PC-3 (cell line): ENCODE data around the gene NOX3. TPM values are rescaled to one million over a fixed set of nuclear protein-coding genes. Genes with fewer than 3 reads are reported as not detected.

ENCODE experiments used
- ATAC-seq: fragments of 200-7000 bp; cut with Tn5 transposase; 2 replicates; pipeline ENCODE4 v1.9.1; 2020; ENCODE audit warnings: mild to moderate bottlenecking, moderate library complexity
- BruUV-seq: library from RNA; stranded (reverse); fragments of 400-500 nt; replicated peaks from 2 replicates; lab custom pipeline; 2021; lab: Mats Ljungman, UMichigan
- CTCF ChIA-PET: fragments of 300-600 bp; sonication (Branson Sonifier 250); formaldehyde crosslinking; loops from one replicate; lab custom pipeline; 2022; ENCODE audit warnings: antibody characterized with exemption; lab: Charles Lee
- POLR2A ChIA-PET: fragments of 300-600 bp; sonication (Branson Sonifier 250); formaldehyde crosslinking; loops from one replicate; lab custom pipeline; 2022; ENCODE audit warnings: antibody characterized with exemption; ENCODE audit not compliant: unreplicated experiment; lab: Charles Lee
- DNase-seq: peaks from one replicate; pipeline ENCODE4 v3.0.0-alpha.2; 2015
- H2AFZ ChIP-seq: fragments of 300-600 bp; sonication (generic); 2 replicates; pipeline ENCODE4 v1.6.0; 2016; ENCODE audit warnings: antibody characterized with exemption, low read length
- H3F3A ChIP-seq: fragments of 300-600 bp; sonication (generic); one replicate; pipeline ENCODE4 v1.6.0; 2017; ENCODE audit warnings: antibody characterized with exemption, low read length, control low read depth, mild to moderate bottlenecking; ENCODE audit not compliant: unreplicated experiment
- H3K27ac ChIP-seq: fragments of 300-600 bp; sonication (generic); 2 replicates; pipeline ENCODE4 v1.5.1; 2016; ENCODE audit warnings: mild to moderate bottlenecking, low read length
- H3K27me3 ChIP-seq: fragments of 300-600 bp; sonication (generic); 2 replicates; pipeline ENCODE4 v1.6.1; 2016; ENCODE audit warnings: low read length, mixed read lengths
- H3K36me3 ChIP-seq: fragments of 300-600 bp; sonication (generic); 2 replicates; pipeline ENCODE4 v1.6.1; 2016; ENCODE audit warnings: low read depth, mixed run types, low read length, mixed read lengths
- H3K4me1 ChIP-seq: fragments of 300-600 bp; sonication (generic); 2 replicates; pipeline ENCODE4 v1.5.1; 2016; ENCODE audit warnings: low read length; ENCODE audit not compliant: insufficient read depth
- H3K4me2 ChIP-seq: fragments of 300-600 bp; sonication (generic); 2 replicates; pipeline ENCODE4 v1.6.0; 2016; ENCODE audit warnings: low read length
- H3K4me3 ChIP-seq: fragments of 300-600 bp; sonication (generic); 2 replicates; pipeline ENCODE4 v1.5.1; 2016; ENCODE audit warnings: mild to moderate bottlenecking, low read length, mixed read lengths
- H3K79me2 ChIP-seq: fragments of 300-600 bp; sonication (generic); 2 replicates; pipeline ENCODE4 v1.6.1; 2017; ENCODE audit warnings: low read length, mixed read lengths
- H3K9ac ChIP-seq: fragments of 300-600 bp; sonication (generic); 2 replicates; pipeline ENCODE4 v1.6.0; 2016; ENCODE audit warnings: mild to moderate bottlenecking, low read length
- H3K9me2 ChIP-seq: fragments of 300-600 bp; sonication (generic); replicated peaks from 2 replicates; pipeline ENCODE4 v1.6.1; 2016; ENCODE audit warnings: mixed run types, low read length, mixed read lengths
- H3K9me3 ChIP-seq: fragments of 300-600 bp; sonication (generic); 2 replicates; pipeline ENCODE4 v1.6.1; 2016; ENCODE audit warnings: low read length, mixed read lengths
- H4K20me1 ChIP-seq: fragments of 300-600 bp; sonication (generic); 2 replicates; pipeline ENCODE4 v1.6.1; 2016; ENCODE audit warnings: low read length, mixed read lengths
- EZH2 ChIP-seq: fragments of 300-600 bp; sonication (generic); IDR thresholded peaks from one replicate; pipeline ENCODE4 v1.6.1; 2017; ENCODE audit warnings: antibody characterized with exemption, mild to moderate bottlenecking, low read length; ENCODE audit not compliant: unreplicated experiment
- EZH2phosphoT487 ChIP-seq: fragments of 300-600 bp; sonication (generic); IDR thresholded peaks from 2 replicates; pipeline ENCODE4 v1.6.1; 2018; ENCODE audit warnings: mild to moderate bottlenecking, antibody characterized with exemption, low read length, borderline replicate concordance
- intact Hi-C: fragments of 100-400 bp; cut with micrococcal nuclease; formaldehyde crosslinking; loops from 2 replicates; pipeline ENCODE4 v1.9.0; 2023
- total RNA-seq: library from RNA; depleted of rRNA; stranded (reverse); fragments of >200 nt; gene quantifications from 2 replicates; pipeline ENCODE4 v1.2.3, GENCODE V29; 2014
- TF ChIP-seq, protein P1 (sequence below): fragments of 300-600 bp; sonication (generic); conservative IDR thresholded peaks from 2 replicates; pipeline ENCODE4 v1.5.1; 2017; ENCODE audit warnings: antibody characterized with exemption, low read depth, mild to moderate bottlenecking, low read length

NOX3 gene
- total RNA-seq, 1 experiment from 2014 or later = not detected

- ChIA-PET CTCF (no interaction called here), POLR2A (no interaction called here)
- no peaks in the 10 kb centered on the region for H3K79me2 ChIP-seq
- H3K9me3 ChIP-seq = no peaks in the 10 kb centered on the region
- no peak overlapping the region for H3K9ac ChIP-seq
- H3K27me3 ChIP-seq = no peaks in the 10 kb centered on the region
- no peak overlapping the region for H3K4me2 ChIP-seq
- BruUV-seq = no TSS peak
- DNase-seq (no peak), ATAC-seq (no peak)
- H3K4me3 ChIP-seq = no peak overlapping the region
- intact Hi-C loops = no loop called here
- H2AFZ ChIP-seq = no peak overlapping the region
- no peaks in the 10 kb centered on the region for H3F3A ChIP-seq
- TF ChIP-seq, protein P1, sequence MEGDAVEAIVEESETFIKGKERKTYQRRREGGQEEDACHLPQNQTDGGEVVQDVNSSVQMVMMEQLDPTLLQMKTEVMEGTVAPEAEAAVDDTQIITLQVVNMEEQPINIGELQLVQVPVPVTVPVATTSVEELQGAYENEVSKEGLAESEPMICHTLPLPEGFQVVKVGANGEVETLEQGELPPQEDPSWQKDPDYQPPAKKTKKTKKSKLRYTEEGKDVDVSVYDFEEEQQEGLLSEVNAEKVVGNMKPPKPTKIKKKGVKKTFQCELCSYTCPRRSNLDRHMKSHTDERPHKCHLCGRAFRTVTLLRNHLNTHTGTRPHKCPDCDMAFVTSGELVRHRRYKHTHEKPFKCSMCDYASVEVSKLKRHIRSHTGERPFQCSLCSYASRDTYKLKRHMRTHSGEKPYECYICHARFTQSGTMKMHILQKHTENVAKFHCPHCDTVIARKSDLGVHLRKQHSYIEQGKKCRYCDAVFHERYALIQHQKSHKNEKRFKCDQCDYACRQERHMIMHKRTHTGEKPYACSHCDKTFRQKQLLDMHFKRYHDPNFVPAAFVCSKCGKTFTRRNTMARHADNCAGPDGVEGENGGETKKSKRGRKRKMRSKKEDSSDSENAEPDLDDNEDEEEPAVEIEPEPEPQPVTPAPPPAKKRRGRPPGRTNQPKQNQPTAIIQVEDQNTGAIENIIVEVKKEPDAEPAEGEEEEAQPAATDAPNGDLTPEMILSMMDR = no peak
- TF ChIP-seq EZH2phosphoT487 (no peak), EZH2 (no peak)
- H4K20me1 ChIP-seq = no peaks in the 10 kb centered on the region
- H3K27ac ChIP-seq = no peak overlapping the region
- no peaks in the 10 kb centered on the region for H3K4me1 ChIP-seq
- H3K36me3 ChIP-seq = no peaks in the 10 kb centered on the region
- H3K9me2 ChIP-seq = no peaks in the 10 kb centered on the region
Observed at GRCh38 chr6:155424181-155424580, 31.5 kb downstream of the NOX3 start.

DNA sequence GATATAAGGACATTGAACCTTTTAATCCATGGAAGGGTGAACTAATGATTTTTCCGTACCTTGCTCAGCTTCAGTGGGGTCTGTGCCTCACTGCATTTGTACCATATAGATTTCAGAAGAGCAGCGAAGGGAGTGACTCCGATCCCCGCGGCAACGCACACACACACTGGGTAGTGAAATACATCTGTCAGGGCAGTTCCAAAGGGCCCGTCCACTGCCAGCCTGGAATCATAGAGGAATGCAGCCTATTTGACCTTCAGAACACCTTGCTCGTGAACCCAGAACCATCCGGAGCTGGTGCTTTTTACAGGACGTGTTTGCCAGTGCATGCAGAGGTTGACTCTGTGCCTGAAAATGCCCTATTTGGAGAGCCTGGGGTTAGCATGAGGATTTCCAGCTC lies 33.0 kb downstream of the NOX3 start:
- no TSS peak for BruUV-seq
- Histone ChIP-seq H3K9me3 (no peaks in the 10 kb centered on the region), H3K4me3 (no peak overlapping the region), H3K79me2 (no peaks in the 10 kb centered on the region), H3K27me3 (no peaks in the 10 kb centered on the region), H3K27ac (no peak overlapping the region), H4K20me1 (no peaks in the 10 kb centered on the region), H3K4me2 (no peak overlapping the region), H3K36me3 (no peaks in the 10 kb centered on the region), H3K9me2 (no peaks in the 10 kb centered on the region), H3K9ac (no peak overlapping the region), H2AFZ (no peak overlapping the region), H3K4me1 (peaks cover 7% of the 10 kb centered on the region; the same call in 1 of the 2 replicates), H3F3A (no peaks in the 10 kb centered on the region)
- intact Hi-C loops = no loop called here
- POLR2A ChIA-PET = no interaction called here
- CTCF ChIA-PET = no interaction called here
- TF ChIP-seq, protein P1 = no peak
- TF ChIP-seq EZH2phosphoT487 (no peak), EZH2 (no peak)
- no peak for DNase-seq
- no peak for ATAC-seq

DNA sequence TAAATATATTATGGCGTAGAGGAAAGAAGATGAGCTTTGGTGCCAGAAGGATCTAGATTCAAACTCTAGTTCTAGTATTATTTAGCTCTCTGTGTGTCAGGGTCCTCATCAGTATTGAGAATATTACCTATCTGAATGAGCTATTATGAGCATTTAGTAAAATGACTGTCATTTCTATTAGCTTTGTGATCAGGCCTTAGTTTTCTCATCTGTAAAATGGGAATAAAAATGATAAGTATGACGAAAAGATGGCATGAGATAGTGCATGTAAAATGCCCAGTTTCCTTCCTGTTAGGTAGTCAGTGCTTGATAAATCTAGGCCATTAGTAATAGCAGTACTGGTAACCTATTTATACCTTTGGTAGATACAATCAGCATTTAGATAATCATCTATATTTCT lies 35.1 kb downstream of the NOX3 start:
- intact Hi-C loops = no loop called here
- Histone ChIP-seq H3K36me3 (no peaks in the 10 kb centered on the region), H3K9me3 (no peaks in the 10 kb centered on the region), H3K4me3 (no peak overlapping the region), H3K9me2 (no peaks in the 10 kb centered on the region), H3K27me3 (no peaks in the 10 kb centered on the region), H2AFZ (no peak overlapping the region), H3K27ac (no peak overlapping the region), H3K79me2 (no peaks in the 10 kb centered on the region), H3K4me1 (peaks cover 11% of the 10 kb centered on the region; the same call in 1 of the 2 replicates), H3K9ac (no peak overlapping the region), H4K20me1 (no peaks in the 10 kb centered on the region), H3F3A (no peaks in the 10 kb centered on the region), H3K4me2 (no peak overlapping the region)
- DNase-seq (no peak), ATAC-seq (no peak)
- POLR2A ChIA-PET = no interaction called here
- TF ChIP-seq EZH2phosphoT487 = no peak
- TF ChIP-seq, protein P1 = no peak
- no peak for TF ChIP-seq EZH2
- BruUV-seq = no TSS peak
- CTCF ChIA-PET = no interaction called here
